Right renal pelvis (tissue), 4 donors: ENCODE results near the gene PCIF1. TPM values are rescaled to one million over a fixed set of nuclear protein-coding genes. Genes with fewer than 3 reads are reported as not detected.
"Not testable (repeated sequence)": the region's sequence is repeated elsewhere in the genome, so short reads cannot be mapped to it uniquely, and the experiment has no call there.

Source experiments
- DNase-seq, 4 donors: peaks; one replicate each; pipeline ENCODE4 v3.0.0-alpha.2; 2013; ENCODE audit warnings: low read depth in 4 of 4, low spot score in 3 of 4, missing footprints in 1 of 4
- polyA plus RNA-seq, 4 donors: library from polyadenylated mRNA; unstranded; fragments of 120-200 nt; gene quantifications; one replicate each; pipeline ENCODE4 v1.2.1, GENCODE V29; 2013; ENCODE audit not compliant: insufficient read length in 4 of 4

Gene PCIF1
- polyA plus RNA-seq, 4 donors = 48.2 to 56.2 (median 49.0) TPM

DNA sequence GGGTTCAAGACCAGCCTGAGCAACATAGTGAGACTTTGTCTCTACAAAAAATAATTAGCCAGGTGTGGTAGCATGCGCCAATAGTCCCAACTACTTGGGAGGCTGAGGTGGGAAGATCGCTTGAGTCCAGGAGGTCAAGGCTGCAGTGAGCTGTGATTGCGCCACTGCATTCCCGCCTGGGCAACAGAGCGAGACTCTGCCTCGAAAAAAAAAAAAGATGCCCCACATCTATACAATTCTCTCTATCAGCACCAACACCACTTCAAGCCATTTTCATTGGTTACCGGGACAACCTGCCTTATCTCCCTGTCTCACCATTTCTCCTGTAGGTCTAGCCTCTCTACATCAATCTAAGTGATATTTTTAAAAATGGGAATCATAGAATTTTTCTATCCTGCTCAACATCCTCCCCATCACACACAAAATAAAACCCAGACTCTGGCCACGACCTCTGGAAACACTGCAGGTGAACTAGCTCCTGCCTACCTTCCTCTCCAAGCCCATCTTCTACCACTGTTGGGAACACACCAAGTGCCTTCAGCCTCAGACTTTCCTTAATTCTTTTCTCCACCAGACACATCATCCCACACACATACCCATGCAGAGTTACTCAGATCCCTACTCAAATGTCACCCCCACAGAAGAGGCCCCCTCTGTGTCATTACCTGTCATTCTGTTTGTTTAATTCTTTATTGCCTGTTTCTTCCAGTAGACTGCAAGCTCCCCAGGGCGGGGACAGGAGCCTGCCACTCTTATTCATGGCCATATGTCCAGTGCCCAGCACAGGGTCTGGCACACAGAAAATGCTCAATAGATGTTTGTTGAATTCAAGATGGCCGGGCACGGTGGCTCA is 12.9 kb upstream of the PCIF1 start:
- no peak for DNase-seq

DNA sequence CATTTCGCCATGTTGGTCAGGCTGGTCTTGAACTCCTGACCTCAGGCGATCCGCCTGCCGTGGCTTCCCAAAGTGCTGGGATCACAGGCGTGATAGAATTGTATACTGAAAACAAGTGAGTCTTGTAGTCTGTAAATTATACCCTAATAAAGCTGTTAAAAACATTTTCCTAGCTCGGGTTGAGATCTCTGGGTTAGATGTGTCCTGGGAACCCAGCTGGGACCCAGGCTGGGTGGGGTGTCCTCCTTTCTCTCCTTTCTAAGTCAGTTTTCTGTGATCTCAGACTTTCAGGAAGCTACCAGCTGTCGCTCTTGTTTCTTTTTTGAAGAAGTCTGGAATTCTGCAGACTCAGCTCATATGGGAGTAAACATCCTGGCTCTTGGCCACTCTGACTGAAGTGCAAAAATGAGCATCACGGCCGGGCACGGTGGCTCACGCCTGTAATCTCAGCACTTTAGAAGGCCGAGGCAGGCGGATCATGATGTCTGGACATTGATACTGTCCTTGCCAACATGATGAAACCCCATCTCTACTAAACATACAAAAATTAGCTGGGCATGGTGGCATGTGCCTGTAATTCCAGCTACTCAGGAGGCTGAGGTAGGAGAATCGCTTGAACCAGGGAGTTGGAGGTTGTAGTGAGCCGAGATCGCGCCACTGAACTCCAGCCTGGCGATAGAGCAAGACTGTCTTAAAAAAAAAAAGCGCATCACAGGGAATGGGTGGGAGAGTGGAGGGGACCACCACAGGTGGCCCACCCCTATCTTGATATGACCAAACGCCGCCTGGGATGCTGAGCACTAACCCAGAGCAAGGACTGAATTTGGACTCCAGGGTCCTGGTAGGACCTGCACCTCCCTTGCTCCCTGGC is 9.9 kb upstream of the PCIF1 start:
- DNase-seq = no peak

DNA sequence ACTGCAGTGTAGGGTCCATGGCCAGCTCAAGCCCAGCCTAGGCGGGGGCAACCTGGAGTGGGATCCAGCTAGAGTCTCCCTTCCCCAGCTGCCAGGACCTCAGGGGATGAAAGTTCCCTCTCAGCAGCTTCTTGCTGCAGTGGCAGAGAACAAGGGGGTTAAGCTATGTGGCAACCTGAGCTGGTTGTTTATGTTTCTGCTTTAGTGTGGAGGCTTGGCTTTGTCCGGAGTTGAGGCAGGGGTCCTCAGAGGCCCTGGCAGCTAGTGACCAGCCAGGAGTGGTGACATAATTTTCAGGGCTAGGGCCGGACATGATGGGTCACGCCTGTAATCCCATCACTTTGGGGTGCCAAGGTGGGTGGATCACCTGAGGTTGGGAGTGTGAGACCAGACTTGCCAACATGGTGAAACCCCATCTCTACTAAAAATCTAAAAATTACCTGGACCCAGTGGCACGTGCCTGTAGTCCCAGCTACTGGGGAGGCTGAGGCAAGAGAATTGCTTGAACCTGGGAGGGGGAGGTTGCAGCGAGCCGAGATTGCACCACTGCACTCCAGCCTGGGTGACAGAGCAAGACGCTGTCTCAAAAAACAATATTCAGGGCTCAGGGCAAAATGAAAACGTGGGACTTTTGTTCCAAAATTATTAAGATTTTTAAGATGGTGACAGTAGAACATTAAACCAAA is 8.5 kb upstream of the PCIF1 start:
- no peak for DNase-seq

DNA sequence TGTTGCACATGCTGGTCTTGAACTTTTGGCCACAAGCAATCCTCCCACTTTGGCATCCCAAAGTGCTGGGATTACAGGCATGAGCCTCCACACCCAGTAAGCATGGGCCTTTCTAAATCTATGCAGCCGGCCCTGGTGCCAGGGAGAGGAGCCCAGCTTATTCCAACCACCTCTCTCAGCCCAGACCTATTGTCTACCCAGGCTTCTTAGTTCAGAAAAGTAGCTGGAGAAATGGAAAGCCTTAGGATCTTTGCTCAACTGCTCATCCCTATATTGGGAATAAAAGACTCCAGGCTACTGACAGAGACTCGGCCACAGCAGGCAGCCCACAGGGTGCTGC is 7.8 kb upstream of the PCIF1 start:
- DNase-seq = no peak

DNA sequence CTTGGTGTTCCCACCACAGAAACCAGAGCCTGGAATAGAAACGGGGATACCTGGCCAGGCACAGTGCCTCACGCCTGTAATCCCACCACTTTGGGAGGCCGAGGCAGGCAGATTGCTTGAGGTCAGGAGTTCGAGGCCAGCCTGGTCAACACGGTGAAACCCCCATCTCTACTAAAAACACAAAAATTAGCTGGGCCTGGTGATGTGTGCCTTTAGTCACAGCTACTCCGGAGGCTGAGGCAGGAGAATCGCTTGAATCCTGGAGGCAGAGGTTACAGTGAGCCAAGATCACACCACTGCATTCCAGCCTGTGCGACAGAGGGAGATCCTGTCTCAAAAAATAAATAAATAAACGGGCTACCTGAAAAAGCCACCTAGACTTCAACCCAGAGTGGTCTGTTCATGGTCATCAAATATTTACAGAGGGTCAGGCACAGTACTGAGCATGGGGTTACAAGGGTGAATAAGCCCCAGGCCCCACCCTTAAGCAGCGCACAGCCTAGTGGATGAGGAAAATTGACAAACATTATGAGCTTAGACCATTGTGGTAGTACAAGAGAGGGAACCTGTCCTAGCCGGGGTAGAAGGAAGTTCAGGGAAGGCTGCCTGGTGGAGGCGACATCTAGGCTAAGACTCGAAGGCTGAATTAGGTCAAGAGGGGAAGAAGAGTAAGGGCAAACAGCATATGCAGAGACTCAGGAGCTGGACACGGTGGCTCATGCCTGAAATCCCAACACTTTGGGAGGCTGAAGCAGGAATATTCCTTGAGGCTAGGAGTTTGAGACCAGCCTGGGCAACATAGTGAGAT is 7.2 kb upstream of the PCIF1 start:
- DNase-seq = no peak

DNA sequence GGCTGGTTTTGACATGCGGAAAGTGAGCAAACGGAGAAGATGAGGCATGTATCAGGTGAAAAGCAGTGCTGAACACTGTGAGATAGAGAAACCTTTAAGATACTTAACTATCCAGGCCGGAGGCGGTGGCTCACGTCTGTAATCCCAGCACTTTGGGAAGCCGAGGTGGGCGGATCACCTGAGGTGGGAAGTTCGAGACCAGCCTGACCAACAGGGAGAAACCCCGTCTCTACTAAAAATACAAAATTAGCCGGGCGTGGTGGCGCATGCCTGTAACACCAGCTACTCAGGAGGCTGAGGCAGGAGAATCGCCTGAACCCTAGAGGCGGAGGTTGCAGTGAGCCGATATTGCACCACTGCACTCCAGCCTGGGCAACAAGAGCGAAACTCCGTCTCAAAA is 2.8 kb upstream of the PCIF1 start:
- DNase-seq = not testable (repeated sequence)

DNA sequence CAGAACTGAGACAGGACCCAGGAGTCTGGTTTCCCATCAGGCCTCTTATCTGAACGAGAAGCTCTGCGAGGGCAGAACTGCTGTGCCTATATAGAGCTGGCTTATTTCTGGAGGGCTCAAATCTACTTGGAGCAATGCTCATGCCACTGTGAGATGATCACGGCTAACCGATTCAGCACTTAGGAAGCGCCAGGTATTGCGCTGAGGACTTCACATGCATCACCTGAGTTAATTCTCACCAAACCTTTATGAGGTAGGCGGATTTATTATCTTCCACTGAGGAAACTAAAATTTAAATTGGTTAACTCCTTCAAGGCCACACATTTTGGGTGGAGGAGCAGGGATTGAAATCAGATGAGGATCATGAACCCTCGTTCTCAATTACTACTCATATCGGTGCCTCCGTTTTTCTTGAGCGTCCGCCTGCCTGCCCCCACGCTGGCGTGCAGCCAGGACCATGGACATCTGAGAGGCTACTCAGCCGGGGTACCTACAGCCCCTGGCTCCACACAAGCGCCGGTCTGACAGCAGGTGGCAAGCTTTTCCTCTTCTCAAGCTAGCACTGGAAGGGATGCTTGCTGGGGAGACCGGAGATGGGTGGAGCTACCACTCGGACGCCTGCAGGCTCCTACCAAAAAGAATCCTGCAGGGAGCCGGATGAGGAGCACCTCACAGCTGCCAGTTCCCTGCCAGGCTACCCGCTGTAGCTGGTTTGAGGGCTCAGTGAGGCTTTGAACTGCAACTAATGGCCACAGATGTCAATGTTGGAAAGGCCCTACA is 1.0 kb upstream of the PCIF1 start:
- no peak for DNase-seq

DNA sequence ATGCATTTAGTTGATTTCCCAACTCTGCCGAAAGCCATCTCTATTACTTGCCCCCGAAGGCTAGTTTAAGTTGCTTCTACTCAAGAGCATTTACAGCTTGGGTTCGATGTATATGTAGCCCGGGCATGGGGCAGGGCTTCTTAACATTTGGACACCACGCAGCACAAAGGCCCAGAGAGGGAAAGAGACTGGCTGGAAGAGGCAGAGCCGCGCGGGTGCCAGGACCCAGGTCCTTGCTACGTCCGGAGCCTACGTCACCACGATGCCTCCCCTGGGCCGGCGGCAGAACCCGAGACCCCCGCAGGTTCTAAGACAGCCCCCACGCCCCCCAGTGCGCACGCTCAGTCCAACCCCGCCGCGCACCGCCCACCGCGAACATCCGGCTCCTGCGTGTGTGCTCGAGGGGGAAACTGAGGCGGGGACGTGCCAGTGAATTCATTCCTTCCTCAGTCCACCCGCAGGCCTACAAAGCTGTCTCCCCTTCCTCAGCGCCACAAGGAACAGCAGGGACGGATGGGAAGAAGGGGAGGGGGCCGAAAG is 367 bp upstream of the PCIF1 start:
- DNase-seq = no peak

DNA sequence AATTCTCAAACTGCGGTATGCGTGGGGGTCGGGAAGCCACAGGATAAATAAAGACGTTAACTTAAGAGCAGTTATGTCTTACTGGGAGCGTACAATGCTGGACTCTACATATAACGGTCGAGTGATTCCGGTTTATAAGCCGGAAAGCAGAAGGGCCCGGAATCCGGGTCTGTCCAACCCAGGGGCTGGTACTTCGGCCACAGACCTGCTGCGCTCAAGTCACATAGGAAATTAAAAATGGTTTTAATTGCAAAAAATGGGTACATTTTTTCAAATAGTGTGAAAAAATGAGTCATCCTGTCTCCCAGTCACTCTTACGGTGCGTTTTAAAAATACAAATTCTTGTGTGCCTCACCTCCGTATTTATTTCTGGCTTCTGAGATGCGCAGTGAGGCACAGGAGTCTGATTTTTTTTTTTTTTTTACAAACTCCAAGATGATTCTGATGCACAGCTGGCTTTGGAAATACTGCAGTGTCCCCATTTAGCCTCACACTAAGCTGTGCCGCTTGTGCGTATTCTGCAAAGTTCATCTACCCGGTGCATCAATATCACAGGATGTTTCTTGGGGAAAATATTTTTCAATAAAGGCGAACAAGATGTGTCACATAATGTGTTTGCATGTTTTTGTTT is 1.0 kb downstream of the PCIF1 start:
- DNase-seq = no peak

DNA sequence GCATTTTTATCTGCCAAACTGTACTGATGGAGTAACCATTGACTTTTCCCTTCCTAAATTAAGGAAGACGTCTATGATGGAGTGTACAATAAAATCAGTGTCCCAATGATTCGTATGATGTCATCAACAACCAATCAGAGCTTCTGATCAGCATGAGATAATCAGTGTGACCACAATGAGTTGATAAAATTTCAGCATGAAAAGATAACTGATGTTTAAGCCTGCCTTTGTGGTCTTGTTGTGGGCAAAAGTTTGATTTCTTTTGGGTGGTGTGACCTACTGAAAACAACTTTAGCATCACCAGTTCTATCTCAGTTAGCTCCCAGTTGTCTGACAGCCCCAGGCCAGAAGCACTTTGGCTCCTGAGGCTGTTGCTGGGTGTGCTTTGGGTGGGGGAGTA is 3.3 kb downstream of the PCIF1 start:
- DNase-seq = no peak

DNA sequence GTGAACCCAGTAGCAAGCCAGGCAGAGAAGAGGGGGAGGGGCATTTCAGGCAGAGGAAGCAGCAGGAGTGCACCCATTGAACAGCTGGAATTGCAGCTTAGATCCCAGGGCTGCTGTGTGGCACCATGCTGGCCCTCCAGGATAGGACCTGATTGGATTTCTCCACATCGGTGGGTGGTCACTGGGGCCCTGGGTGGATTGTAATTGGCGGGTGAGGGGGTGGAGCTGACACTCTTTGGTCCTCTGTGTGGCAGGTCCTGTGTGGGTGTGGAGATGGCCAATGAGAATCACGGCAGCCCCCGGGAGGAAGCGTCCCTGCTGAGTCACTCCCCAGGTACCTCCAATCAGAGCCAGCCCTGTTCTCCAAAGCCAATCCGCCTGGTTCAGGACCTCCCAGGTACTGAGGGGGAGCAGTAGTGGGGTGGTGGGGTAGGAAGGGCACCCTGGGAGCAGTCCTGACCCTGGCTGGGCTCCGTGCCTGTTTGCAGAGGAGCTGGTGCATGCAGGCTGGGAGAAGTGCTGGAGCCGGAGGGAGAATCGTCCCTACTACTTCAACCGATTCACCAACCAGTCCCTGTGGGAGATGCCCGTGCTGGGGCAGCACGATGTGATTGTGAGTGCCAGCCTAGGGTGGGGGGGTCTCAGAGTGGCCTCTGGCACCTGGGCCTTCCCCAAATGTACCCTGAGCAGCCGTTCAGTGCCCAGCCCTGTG is 4.4 kb downstream of the PCIF1 start:
- no peak for DNase-seq

DNA sequence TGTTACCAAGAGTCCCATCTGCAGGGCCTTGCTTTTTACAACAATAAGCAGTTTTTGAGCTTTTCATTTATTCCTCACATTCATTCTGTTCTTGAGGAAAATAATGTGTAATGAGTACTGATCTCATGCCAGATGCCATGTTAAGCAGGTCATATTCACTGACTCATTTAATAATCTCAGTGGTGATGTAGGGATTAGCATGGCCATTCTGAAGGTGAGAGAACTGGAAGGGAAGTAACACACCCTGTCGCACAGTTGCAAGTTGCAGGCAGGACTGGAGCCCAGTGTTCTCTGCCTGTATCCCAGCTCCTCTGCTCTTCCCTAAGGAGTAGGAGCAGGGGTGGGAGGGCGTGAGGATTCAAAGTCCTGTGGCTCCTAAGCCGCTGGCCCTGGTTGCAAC is 5.6 kb downstream of the PCIF1 start:
- DNase-seq = no peak

DNA sequence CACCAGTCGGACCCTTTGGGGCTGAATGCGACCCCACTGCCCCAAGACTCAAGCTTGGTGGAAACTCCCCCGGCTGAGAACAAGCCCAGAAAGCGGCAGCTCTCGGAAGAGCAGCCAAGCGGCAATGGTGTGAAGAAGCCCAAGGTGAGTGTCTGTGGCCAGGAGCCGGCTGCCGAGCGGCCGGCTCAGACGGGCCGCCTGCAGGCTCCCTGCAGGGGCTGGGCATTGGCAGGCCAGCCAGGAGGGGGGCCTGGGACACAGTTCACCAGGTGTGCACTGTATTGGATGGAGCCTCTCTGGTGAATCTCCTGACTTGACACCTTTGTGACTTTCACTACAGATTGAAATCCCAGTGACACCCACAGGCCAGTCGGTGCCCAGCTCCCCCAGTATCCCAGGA is 6.0 kb downstream of the PCIF1 start:
- DNase-seq = no peak

DNA sequence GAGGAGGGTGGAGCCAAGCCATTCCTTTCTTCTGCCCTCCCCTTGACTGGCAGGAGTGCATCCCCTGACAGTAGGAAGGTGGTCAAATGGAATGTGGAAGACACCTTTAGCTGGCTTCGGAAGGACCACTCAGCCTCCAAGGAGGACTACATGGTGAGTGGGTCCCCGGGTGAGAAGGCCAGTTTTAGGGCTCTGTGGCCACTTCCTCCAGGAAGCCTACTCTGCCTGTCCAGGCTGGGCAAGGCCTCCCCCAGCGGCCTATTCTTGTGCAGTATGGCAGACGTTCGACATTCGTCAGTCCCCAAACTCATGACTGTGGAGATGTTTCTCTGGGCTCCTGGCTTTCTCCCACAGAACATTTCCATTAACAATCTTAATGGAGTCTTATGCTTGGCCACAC is 9.1 kb downstream of the PCIF1 start:
- no peak for DNase-seq

DNA sequence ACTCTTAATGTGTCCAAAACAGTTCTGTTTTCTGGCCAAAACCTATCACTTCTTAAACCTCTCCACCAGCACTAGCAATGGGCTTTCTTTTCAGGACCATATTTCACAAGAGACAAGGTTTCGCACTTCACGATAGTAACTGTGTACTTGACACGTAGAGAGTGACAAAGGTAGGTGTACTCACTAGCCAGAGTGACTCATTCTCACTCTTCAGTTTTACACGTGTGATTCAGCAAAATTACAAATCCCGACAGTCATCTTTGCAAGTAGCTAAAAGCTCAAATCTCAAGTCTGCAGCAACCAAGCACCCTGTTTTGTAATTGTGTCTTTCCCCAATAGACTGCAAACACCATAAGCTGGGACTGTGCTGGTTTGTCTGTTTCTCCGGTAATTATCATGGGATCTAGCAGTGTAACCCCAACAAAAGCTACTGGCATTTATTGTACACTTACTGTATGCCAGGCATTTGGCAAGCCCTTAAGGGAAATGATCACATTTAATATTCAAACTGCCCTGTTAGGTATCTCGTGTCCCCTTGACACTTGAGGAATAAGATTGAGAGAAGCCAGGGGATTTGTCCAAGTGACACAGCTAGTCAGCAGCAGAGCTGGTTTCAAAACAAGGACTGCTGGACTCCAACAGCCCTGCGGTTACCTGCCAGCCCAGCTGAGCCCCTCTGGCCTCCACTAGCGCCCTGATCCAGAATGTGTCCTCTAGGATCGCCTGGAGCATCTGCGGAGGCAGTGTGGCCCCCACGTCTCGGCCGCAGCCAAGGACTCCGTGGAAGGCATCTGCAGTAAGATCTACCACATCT is 9.9 kb downstream of the PCIF1 start:
- DNase-seq = no peak

DNA sequence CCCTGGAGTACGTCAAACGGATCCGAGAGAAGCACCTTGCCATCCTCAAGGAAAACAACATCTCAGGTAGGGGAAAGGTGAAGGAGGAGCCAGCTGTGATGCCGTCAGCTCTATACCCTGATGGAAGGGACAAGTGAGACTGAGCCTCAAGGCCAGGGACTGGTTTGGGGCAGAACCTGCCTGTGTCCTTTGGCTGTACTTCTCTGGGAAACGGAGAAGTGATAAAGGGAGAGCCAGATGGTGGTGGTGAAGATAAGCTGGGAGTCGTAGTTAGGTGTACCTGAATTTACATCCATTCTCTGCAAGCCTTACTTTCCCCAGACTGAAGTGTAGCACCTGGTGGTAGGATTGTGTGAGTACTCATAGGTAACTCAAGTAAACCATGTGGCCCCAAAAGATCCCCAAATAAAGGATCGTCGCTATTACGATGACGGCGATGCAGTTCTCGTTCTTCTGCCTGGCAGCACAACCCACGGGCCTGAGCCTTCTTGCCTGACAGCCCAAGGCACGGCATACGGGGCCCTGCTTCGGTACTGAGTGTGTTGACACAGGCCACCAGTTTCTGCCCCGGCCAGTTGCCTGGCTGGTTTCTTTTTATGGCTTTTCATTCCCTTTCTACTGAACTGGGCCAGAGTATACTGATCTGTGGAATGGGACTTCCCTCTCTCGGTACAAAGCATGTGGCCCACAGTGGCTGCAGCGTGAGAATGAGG is 10.6 kb downstream of the PCIF1 start:
- DNase-seq = no peak

DNA sequence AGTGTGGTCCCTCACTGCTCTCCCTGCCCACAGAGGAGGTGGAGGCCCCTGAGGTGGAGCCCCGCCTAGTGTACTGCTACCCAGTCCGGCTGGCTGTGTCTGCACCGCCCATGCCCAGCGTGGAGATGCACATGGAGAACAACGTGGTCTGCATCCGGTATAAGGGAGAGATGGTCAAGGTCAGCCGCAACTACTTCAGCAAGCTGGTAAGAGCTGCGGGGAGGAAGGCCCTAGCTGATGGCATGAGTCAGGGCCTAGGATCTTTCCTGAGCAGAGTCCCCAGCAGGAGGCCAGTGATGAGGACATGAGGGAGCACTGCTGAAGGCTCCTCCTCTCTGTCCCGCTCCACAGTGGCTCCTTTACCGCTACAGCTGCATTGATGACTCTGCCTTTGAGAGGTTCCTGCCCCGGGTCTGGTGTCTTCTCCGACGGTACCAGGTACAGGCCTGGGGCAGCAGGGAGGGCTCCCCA is 11.2 kb downstream of the PCIF1 start:
- no peak for DNase-seq
